Superior temporal gyrus (tissue), 1 donor: Measurements from ENCODE around the gene FAM221A.
"Not testable (repeated sequence)": the region's sequence is repeated elsewhere in the genome, so short reads cannot be mapped to it uniquely, and the experiment has no call there.

ENCODE experiments used
- DNase-seq: peaks from one replicate; pipeline ENCODE4 v3.0.0-alpha.2; 2016; ENCODE audit errors: extremely low spot score

Gene FAM221A

DNA sequence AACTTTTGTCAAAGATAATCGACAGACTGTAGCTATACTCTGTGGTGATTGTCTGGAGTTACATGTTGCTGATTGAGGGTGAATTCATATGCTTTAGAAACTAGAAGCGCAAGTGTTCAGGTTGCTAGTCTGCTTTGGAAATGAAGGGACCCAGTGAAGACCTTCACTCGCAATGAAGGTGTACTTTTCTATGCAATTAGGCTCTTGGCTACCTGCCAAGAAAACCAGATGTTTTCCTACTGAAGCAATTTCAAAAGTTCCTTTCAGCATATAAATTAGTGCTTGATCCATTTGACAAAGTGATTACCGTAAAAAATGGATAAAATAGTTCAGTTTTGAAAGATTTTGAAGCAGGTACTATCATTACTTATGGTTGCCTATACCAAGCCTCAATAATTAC lies 20.0 kb downstream of the FAM221A start:
- no peak for DNase-seq

GRCh38 chr7:23709081-23709750 lies 29.2 kb downstream of the FAM221A start:
- DNase-seq = no peak

- DNase-seq = no peak
Measured at GRCh38 chr7:23710000-23710399, 30.0 kb downstream of the FAM221A start, which contains the start of gene STK31. Gene STK31 (plus strand): TSS chr7:23710219. CDS start chr7:23710286, 67 bp downstream.

DNA sequence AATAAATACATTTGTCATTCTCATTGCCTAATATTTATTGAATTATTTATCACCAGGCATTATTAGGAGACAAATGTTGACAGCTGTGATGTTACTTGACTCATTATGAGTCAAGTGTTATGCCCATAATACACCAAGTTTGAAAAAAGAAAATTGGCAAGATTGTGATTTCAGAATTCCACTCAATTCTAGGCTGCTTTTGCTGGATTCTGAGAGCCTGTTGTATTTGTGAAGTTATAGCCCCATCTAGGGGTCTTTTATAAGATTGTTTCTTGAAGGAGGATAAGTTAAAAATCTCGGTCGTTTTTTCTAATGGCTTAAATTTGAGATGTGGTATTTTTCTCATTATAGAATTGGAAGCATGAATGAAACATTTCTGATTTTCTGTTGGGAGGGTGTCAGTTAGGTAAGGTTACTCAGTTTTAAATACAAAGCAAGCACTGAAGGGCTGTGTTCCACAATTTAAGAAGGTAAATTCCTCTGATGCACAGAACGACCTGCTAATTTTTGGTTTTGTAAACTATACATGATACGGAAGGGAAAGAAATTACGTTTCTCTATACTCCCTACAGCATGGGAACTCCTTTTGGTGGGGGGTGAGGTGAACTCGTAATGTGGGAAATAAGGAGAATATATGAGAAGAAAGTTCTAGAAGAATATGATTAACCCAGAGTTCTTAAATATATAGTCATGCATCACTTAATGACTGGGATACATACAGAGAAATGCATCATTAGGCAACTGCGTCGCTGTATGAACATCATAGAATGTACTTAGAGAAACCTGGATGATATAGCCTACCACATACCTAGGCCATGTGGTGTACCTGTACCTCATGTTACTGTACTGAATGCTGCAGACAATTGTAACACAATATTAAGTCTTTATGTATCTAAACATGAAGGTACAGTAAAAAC lies 32.6 kb downstream of the FAM221A start:
- peak; percentile 90 for DNase-seq

DNA sequence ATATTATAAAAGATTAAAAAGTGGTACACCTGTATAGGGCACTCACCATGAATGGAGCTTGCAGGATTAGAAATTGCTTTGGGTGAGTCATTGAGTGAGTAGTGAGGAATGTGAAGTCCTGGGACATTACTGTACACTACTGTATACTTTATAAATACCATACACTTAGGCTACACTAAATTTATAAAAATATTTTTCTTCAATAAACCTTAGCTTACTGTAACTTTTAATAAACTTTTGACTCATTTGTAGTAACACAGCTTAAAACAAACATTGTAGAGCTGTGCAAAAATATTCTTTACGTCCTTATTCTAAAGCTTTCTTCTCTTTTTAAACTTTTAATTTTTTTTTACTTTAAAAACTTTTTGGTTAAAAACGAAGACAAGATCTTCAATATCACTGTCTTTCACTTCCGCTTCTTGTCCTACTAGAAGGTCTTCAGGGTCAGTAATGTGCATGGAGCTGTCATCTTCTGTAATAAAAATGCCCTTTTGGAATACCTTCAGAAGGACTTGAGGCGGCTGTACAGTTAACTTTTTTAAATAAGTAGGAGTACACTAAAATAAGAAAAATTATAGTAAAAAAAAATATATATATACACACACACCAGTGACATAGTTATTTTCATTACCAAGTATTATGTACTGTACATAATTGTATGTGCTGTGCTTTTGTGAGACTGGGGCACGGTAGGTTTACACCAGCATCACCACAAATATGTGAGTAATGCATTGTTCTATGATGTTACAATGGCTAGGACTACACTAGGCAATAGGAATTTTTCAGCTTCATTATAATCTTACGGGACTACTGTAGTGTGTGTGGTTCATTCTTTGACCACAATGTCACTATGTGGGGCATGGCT lies 33.5 kb downstream of the FAM221A start:
- no peak for DNase-seq

DNA sequence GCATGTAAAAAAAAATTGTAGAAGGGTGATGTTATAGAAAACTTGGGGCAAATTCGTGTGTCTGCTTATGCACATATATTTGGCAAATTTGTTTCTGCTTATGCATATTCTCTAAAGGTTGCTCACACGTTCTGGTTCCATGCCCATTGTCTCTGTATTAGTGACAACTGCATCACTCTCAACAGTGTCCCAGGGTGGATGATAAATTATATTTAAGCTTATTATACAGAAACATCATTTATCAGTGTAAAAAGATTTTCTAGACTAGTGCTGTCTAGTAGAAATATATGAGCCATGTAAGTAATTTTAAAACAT lies 34.1 kb downstream of the FAM221A start:
- no peak for DNase-seq

- DNase-seq = no peak
Measured at GRCh38 chr7:23714579-23714978, 34.6 kb downstream of the FAM221A start.

DNA sequence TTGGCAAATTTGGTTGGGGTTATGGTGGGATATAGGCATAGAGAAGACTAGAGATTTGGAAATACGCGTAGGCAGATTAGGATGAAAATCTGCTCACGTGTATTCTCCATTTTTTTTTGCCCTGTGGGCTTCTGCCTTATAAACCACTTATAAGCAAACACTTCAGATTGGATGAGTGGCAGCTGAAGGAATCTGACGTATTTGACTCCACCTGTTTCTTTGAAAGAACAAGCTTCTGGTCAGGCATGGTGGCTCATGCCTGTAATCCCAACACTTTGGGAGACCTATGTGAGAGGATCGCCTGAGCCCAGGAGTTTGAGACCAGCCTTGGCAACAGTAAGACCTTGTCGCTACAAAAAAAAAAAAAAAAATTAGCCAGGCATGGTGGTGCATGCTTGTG lies 35.1 kb downstream of the FAM221A start:
- DNase-seq = no peak

GRCh38 chr7:23717788-23718187 lies 37.8 kb downstream of the FAM221A start:
- DNase-seq = no peak

DNA sequence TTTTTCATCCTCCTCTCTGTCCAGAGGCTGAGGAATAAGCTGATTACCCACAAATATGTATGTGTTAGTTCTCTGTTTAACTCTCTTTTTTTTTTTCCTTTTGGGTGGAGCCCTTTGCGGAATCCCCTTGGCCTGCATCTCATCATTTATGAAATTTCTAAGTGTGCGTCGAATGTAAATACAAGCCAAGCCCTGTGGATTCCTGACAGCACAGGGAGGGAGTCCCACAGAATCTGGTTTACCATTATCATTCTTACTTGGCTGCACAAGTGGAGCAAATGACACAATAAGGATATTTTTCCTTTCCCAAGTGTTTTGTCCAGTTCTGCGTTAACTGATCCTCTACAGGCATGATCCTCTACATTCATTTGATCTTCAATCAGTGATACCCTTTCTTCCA lies 41.5 kb downstream of the FAM221A start:
- DNase-seq = no peak

GRCh38 chr7:23722587-23723216 lies 42.7 kb downstream of the FAM221A start:
- DNase-seq = not testable (repeated sequence)

DNA sequence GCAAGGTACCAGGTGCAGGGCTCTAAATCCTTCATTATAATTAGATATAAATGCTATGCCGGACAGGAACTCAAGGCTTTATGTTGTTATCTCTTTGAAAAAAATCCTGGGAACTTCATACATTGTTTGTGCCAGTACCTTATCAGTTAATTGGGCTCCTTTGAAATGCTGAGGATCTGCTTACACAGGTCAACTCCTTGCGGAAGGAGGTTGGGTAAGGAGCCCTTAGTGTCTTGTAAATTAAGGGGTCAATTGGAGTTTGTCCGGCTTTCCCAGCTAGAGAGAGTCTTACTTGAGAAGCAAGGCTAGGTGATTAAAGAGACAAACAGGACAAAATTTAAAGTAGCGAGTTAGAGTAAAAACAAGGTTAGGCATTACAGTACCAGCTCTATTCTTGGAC lies 44.1 kb downstream of the FAM221A start:
- DNase-seq = not testable (repeated sequence)

DNA sequence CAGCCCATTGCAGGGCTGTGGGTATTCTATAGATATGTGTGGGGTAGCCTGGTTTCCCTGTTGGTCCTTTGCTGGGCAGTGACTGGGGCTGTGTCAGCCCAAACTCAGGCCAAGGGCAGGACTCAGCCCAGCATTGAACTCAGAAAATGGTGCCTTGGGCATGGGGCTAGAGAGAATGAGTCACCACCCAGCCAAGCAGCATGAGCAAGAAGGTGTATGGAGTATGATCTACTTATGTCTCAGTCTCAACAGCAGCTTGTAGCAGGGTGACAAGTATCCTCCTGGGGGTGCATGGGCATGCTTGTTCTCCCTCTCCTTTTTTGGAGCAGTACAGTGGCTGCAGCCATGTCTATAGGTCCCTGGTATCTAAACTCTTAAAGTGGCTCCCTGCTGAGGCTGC lies 62.1 kb downstream of the FAM221A start:
- DNase-seq = no peak

DNA sequence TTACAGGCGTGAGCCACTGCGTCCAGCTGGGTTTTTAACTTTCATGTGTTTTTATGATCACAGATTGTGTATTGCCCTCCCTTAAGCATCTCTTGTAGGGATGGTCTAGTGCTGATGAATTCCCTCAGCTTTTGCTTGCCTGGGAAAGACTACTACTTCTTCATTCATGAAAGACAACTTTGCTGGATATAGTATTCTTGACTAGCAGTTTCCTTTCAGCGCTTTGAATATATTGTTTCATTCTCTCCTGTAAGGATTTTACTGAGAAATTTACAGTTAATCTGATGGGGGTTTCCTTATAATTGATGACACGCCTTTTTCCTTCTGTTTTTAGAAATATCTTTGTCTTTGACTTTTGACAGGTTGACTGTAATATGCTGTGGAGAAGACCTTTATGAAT lies 63.2 kb downstream of the FAM221A start:
- DNase-seq = no peak

GRCh38 chr7:23746629-23747028 lies 66.6 kb downstream of the FAM221A start:
- no peak for DNase-seq

- no peak for DNase-seq
Measured at GRCh38 chr7:23751852-23752251, 71.9 kb downstream of the FAM221A start.
